ENCODE measurements around the gene TMEM175.

TMEM175 gene

DNA sequence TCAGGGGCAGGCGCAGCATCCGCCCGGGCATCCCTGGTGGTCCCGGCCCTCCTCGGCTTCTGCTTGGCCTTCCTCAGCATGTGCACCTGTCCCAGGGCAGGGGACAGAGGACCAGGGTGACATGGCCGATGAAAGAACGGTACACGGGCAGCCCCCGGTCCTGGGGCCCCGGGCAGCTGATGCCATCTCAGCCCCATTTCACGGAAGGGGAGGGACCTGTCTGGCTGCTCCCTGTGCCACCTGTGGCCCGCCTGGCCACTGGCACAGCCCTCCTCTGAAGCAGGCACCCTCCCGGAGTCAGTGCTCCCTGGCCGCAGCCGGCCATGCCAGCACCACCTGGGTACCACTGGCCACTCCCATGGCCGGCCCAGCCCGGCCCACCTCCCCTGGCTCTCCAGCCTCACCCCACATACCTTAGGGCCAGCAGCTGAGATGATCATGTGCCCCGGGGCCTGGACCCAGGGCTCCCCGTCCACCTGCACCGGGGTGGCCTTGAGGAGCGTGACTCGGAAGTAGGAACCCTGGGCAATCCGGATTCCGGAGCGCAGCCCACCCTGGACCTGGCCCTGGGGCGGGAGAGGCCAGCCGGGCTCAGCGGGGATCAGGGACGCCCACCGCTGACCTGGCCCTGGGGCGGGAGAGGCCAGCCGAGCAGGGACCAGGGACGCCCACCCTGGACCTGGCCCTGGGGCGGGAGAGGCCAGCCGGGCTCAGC is 28.5 kb downstream of the TMEM175 start:
- DNase-seq = no peak

DNA sequence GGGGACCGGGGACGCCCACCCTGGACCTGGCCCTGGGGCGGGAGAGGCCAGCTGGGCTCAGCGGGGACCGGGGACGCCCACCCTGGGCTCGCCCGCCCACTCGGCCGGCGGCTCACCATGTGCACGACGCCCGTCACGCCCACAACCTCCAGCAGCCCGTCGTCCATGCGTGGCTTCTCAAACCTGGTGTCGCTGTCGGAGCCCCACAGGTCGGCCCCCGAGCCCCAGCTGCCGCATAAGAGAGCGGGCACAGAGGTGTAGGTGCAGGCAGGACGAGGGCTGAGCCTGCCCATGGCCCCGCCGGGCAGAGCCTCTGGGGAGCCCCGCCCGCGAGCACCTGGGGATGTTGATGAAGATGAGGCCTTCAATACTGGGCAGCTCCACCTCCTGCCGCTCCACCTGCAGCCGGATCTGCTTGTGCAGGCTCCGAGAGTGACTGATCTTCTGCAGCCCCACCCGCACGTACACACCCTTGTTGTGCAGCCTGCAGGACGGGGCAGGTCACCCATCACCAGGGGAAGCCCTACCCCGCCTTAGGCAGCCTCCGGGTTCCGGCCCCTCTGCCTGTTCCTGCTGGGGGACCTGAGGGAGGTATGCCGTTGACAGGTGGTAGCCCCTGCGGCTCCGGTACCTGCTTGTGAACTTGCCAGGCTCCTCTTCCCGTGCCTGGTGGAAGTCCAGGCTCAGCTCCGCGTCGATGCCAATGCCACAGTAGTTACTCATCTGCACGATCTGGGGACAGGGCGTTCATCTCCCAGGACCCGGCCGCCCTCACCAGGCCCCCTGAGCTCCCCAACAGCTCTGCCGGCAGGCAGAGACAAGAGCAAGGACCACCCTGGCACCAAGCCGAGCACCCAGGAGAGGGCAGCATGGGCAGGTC is 29.3 kb downstream of the TMEM175 start:
- DNase-seq = no peak

- peak; percentile 71 for DNase-seq
Observed at GRCh38 chr4:962231-963208, 30.3 kb downstream of the TMEM175 start.

DNA sequence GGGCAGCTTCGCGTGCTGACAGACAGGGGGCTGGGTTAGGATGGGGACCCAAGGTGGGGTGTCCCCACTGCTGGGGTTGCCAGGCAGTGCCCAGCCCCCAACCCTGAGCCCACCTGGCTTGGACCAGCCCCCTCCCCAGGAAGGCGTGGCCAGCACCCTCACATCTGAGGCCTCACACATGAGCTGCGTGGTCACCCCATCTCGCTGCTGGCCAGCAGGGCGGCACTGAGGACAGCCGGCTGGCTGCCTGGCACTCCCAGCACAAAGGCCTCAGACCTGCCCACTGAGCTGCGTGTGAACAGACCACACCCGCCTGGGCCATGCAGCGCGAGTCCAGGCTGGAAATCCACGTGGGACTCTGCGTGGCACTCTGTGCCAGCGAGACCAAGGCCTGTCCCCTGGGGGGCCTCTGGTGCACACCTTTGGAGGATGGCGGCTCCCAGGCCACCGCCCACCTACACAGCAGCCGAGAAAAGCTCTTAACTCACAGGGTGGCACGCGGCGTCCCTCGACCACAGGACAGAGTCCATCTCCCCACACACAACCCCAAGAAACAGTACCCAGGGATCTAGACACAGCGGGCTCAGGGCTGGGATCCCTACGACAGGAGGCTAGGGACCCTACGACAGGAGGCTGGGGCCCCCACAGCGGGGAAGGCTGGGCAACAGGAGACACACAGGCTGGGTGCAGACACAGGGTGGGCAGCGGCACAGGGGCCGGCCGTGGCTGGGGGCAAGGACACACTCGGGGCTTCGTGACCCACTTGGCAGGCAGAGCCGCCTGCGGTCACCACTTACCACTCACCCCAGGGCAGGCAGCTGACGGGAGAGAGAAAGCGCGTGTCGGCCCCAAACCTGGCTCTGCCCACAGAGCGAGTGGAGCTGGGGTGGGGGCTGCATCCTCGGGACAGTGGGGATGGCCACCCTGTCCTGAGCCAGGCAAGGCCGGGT is 31.3 kb downstream of the TMEM175 start:
- no peak for DNase-seq

DNA sequence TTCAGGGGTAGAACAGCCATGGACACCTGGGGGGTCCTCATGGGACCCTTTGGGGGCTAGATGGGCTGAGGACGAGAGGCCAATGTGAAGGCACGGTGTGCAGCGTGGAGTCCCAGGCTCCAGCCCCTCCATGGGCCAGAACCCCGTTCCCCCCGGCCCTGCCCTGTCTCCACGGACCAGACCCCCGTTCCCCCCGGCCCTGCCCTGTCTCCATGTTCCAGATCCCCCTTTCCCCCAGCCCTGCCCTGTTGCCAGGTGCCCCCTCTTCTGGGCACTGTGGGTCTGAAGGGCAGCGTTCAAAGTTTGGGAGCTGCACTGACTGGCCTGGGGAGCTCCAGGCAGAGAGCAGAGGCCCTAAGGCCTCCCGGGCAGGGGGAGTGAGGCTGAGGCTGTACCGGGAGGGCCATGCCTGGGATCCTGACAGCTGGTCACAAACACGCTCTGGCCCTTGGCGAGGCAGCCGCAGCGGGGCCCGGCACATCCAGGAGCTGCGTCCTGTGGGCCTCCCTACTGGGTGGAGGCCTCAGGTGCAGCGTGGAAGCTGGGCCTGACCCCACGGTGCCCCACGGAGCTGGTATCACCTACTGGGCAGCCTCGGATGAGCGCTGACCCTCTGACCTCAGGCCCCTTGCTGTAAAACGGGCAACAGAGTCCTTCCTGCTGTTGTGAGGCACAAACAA is 32.2 kb downstream of the TMEM175 start:
- DNase-seq = no peak

- no peak for DNase-seq
Observed at GRCh38 chr4:965048-965765, 32.9 kb downstream of the TMEM175 start.

- DNase-seq = no peak
Observed at GRCh38 chr4:965766-966134, 33.5 kb downstream of the TMEM175 start.

- no peak for DNase-seq
Observed at GRCh38 chr4:966266-967112, 34.2 kb downstream of the TMEM175 start.

DNA sequence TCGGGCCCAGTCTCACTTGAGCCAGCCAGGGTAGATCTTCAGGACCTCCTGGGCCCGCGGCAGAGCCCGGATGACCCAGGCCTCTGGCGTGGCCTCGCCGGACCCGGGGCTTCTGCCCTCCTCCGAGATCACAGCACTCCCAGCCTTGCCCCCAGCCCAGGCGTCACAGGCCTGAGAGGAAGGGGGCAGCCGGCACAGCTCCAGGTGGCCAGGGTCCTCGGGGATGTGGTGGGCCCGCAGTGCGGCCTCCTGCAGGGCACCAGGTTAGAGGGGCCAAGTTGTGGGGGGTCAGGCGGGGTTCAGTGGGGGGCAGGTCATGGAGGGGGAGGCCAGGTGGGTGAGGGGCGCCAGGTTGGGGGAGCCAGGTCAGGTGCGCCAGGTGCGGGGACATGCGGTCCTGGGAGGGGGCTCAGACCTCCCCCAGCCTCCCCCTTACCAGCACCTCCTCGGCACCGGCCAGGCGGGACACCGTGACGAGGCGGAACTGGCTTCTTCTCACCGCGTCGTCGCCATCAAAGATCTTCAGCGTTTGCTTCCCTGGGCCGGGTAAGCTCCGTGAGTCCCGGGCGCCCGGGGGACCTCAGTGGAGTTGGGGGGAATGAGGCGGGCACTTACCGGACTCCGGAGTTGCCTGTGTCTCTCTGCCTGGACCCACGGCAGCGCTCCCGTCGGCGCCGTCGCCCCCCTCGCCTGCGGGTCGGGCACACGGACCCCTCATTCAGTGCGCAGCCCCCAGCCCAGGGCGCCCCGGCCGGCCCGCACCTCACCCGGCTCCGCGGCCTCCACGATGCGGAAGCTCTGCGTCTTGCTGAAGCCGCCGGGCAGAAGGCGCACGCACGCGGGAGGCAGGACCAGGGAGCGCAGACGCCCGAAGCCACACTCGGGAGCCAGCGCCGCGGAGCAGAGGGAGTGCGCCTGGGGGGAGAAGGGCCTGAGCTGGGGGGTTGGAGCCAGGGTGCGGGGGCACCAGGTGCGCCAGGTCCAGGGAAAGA is 35.1 kb downstream of the TMEM175 start:
- DNase-seq = no peak

DNA sequence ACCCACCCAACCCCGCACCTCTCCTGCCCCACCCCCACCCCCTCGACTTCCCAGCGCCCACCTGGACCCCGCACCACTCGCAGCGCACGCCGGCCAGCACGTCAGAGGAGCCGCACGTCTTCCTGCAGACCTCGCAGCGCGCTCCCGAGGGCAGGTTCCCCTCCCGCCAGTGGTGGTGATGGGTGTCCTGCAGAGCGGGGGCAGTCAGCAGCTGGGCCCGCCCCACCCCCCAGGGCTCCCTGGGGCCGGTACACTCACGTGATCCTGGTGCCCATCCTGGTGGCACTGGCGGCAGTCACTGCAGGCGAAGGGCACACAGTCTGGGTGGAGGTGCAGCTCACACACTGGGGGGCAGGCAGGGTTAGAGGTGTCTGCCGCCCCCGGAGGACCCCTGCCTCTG is 36.0 kb downstream of the TMEM175 start:
- DNase-seq = no peak

- DNase-seq = no peak
Observed at GRCh38 chr4:968621-969394, 36.5 kb downstream of the TMEM175 start.

- no peak for DNase-seq
Observed at GRCh38 chr4:970046-970745, 37.9 kb downstream of the TMEM175 start.

GRCh38 chr4:970854-971520 is 38.7 kb downstream of the TMEM175 start:
- no peak for DNase-seq

GRCh38 chr4:971666-972500 is 39.6 kb downstream of the TMEM175 start:
- DNase-seq = no peak
